ENCODE results near the gene CPO. TPM values are rescaled to one million over a fixed set of nuclear protein-coding genes. Genes with fewer than 3 reads are reported as not detected.

Gene CPO
- polyA plus RNA-seq, 1 of the 3 experiments (the other 2 are of a cell fraction): not detected

DNA sequence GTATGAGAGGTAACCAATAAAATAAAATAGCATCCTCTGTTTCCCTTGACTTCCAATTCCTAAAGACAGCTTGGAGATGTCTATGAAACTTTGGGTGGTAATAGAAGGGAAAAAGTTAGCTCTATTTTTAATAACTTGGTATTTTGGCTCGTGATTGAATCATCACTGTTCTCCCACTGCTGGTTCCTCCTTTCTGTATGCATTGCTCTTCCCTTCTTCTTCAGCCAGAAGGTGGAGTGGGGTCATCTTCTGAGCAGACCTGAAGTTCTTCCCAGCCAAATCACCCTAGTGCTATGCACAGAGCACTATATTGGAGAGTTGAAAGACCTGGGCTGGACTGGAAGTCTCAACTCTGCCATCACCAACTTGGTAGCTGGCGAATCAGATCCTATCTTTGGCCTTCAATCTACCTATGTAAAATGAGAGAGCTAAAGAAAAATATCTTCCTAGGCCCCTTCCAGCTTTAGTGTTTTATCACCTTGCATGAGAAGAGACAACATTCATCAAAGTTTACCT, 54.1 kb downstream of the CPO start:
- Histone ChIP-seq H3K9ac (no peak overlapping the region), H3K4me3 (ENCODE audit: low read depth in 2 of 2, low read length in 1 of 2) (no peak overlapping the region)

More for the DNA sequence above, 54.1 kb downstream of the CPO start:
- Histone ChIP-seq H2AFZ (ENCODE audit: low read depth) (no peak overlapping the region), H3K27ac (ENCODE audit: low read depth in 2 of 2, low read length in 1 of 2) (no peak overlapping the region), H3K36me3 (replicated peaks in 1 of 2; ENCODE audit: control insufficient read depth in 1 of 2, insufficient read depth in 2 of 2, low read length in 1 of 2) (no peaks in the 10 kb centered on the region), H3K4me2 (no peak overlapping the region), H3F3A (replicated peaks; ENCODE audit: insufficient read depth) (no peaks in the 10 kb centered on the region), H3K4me1 (ENCODE audit: control insufficient read depth in 1 of 2, insufficient read depth in 2 of 2, low read depth in 1 of 2, low read length in 1 of 2) (peaks cover 0 to 17% of the 10 kb centered on the region in 2 experiments; a peak in 2 of 4 replicates), H3K27me3 (ENCODE audit: insufficient read depth) (no peaks in the 10 kb centered on the region), H3K9me3 (no peaks in the 10 kb centered on the region), H4K20me1 (ENCODE audit: insufficient read depth) (no peaks in the 10 kb centered on the region), H3K9me2 (no peaks in the 10 kb centered on the region), H3K79me2 (ENCODE audit: insufficient read depth) (no peaks in the 10 kb centered on the region)
- DNase-seq: no peak
- ChIA-PET POLR2A (no interaction called here), CTCF (interaction anchor here (0.7 to 1.1 kb wide), 5 partner anchors 9 to 501 kb away, joined by 3 read pairs; no protein-coding TSS in a partner anchor)
- WGBS (ENCODE audit: low lambda C conversion rate): 36% methylated on average over 2 of the region's 2 CpGs
- TF ChIP-seq TEAD4 (IDR thresholded peaks at IDR 0.05; ENCODE audit: borderline replicate concordance, insufficient read depth) (no peak), JUND (IDR thresholded peaks at IDR 0.05) (no peak), NRF1 (IDR thresholded peaks at IDR 0.05; ENCODE audit: low read depth, low read length) (no peak), SIN3A (IDR thresholded peaks at IDR 0.05; ENCODE audit: borderline replicate concordance, low read depth, low read length) (no peak), RCOR1 (IDR thresholded peaks at IDR 0.05; ENCODE audit: low read length) (no peak)
- TF ChIP-seq, protein P1, sequence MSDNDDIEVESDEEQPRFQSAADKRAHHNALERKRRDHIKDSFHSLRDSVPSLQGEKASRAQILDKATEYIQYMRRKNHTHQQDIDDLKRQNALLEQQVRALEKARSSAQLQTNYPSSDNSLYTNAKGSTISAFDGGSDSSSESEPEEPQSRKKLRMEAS (IDR thresholded peaks at IDR 0.05; ENCODE audit: low read depth): no peak
- TF ChIP-seq, protein P2, sequence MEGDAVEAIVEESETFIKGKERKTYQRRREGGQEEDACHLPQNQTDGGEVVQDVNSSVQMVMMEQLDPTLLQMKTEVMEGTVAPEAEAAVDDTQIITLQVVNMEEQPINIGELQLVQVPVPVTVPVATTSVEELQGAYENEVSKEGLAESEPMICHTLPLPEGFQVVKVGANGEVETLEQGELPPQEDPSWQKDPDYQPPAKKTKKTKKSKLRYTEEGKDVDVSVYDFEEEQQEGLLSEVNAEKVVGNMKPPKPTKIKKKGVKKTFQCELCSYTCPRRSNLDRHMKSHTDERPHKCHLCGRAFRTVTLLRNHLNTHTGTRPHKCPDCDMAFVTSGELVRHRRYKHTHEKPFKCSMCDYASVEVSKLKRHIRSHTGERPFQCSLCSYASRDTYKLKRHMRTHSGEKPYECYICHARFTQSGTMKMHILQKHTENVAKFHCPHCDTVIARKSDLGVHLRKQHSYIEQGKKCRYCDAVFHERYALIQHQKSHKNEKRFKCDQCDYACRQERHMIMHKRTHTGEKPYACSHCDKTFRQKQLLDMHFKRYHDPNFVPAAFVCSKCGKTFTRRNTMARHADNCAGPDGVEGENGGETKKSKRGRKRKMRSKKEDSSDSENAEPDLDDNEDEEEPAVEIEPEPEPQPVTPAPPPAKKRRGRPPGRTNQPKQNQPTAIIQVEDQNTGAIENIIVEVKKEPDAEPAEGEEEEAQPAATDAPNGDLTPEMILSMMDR (IDR thresholded peaks at IDR 0.05): no peak
- TF ChIP-seq, protein P3, sequence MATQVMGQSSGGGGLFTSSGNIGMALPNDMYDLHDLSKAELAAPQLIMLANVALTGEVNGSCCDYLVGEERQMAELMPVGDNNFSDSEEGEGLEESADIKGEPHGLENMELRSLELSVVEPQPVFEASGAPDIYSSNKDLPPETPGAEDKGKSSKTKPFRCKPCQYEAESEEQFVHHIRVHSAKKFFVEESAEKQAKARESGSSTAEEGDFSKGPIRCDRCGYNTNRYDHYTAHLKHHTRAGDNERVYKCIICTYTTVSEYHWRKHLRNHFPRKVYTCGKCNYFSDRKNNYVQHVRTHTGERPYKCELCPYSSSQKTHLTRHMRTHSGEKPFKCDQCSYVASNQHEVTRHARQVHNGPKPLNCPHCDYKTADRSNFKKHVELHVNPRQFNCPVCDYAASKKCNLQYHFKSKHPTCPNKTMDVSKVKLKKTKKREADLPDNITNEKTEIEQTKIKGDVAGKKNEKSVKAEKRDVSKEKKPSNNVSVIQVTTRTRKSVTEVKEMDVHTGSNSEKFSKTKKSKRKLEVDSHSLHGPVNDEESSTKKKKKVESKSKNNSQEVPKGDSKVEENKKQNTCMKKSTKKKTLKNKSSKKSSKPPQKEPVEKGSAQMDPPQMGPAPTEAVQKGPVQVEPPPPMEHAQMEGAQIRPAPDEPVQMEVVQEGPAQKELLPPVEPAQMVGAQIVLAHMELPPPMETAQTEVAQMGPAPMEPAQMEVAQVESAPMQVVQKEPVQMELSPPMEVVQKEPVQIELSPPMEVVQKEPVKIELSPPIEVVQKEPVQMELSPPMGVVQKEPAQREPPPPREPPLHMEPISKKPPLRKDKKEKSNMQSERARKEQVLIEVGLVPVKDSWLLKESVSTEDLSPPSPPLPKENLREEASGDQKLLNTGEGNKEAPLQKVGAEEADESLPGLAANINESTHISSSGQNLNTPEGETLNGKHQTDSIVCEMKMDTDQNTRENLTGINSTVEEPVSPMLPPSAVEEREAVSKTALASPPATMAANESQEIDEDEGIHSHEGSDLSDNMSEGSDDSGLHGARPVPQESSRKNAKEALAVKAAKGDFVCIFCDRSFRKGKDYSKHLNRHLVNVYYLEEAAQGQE (IDR thresholded peaks at IDR 0.05; ENCODE audit: low read depth, low read length): no peak
- TF ChIP-seq, protein P4, sequence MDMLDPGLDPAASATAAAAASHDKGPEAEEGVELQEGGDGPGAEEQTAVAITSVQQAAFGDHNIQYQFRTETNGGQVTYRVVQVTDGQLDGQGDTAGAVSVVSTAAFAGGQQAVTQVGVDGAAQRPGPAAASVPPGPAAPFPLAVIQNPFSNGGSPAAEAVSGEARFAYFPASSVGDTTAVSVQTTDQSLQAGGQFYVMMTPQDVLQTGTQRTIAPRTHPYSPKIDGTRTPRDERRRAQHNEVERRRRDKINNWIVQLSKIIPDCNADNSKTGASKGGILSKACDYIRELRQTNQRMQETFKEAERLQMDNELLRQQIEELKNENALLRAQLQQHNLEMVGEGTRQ (IDR thresholded peaks at IDR 0.05; ENCODE audit: borderline replicate concordance, low read depth, low read length): no peak
- TF ChIP-seq, protein P5, sequence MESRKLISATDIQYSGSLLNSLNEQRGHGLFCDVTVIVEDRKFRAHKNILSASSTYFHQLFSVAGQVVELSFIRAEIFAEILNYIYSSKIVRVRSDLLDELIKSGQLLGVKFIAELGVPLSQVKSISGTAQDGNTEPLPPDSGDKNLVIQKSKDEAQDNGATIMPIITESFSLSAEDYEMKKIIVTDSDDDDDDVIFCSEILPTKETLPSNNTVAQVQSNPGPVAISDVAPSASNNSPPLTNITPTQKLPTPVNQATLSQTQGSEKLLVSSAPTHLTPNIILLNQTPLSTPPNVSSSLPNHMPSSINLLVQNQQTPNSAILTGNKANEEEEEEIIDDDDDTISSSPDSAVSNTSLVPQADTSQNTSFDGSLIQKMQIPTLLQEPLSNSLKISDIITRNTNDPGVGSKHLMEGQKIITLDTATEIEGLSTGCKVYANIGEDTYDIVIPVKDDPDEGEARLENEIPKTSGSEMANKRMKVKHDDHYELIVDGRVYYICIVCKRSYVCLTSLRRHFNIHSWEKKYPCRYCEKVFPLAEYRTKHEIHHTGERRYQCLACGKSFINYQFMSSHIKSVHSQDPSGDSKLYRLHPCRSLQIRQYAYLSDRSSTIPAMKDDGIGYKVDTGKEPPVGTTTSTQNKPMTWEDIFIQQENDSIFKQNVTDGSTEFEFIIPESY (IDR thresholded peaks at IDR 0.05; ENCODE audit: borderline replicate concordance, low read depth): no peak
